Neural cell (in vitro differentiated cells): Measurements from ENCODE around the gene NADK2. TPM values are rescaled to one million over a fixed set of nuclear protein-coding genes. Genes with fewer than 3 reads are reported as not detected.

Experiments
- H2AFZ ChIP-seq: fragments of 200-600, 300-800 bp; sonication (generic), shearing (Covaris generic); 2 replicates; pipeline ENCODE4 v1.6.0; 2014; ENCODE audit warnings: low read depth, mild to moderate bottlenecking, antibody characterized with exemption, low read length, moderate library complexity
- H3F3A ChIP-seq: fragments of 200-600 bp; shearing (Covaris generic); 2 replicates; pipeline ENCODE4 v1.6.1; 2016; ENCODE audit warnings: mild to moderate bottlenecking, moderate library complexity, mixed read lengths, antibody characterized with exemption, low read length; ENCODE audit not compliant: insufficient read depth, poor library complexity, severe bottlenecking
- H3K27ac ChIP-seq: fragments of 200-600, 300-800 bp; sonication (generic), shearing (Covaris generic); 2 replicates; pipeline ENCODE4 v1.5.1; 2014; ENCODE audit warnings: mild to moderate bottlenecking, low read length, moderate library complexity
- H3K27me3 ChIP-seq: fragments of 300-800, 200-600 bp; sonication (generic), shearing (Covaris generic); 2 replicates; pipeline ENCODE4 v1.6.0; 2014; ENCODE audit warnings: mild to moderate bottlenecking, low read depth, low read length, moderate library complexity; ENCODE audit not compliant: insufficient read depth
- H3K36me3 ChIP-seq: fragments of 300-800, 200-600 bp; sonication (generic), shearing (Covaris generic); 2 replicates; pipeline ENCODE4 v1.5.1; 2014; ENCODE audit warnings: mild to moderate bottlenecking, antibody characterized with exemption, low read length, moderate library complexity; ENCODE audit not compliant: insufficient read depth
- H3K4me2 ChIP-seq: fragments of 300-800, 200-600 bp; sonication (generic), shearing (Covaris generic); 2 replicates; pipeline ENCODE4 v1.6.0; 2014; ENCODE audit warnings: mild to moderate bottlenecking, low read length
- H3K4me3 ChIP-seq: fragments of 300-800, 200-600 bp; sonication (generic), shearing (Covaris generic); 2 replicates; pipeline ENCODE4 v1.5.1; 2014; ENCODE audit warnings: mild to moderate bottlenecking, low read length, moderate library complexity
- H3K79me2 ChIP-seq: fragments of 200-600 bp; shearing (Covaris generic); replicated peaks from 2 replicates; pipeline ENCODE4 v1.6.0; 2014; ENCODE audit warnings: mild to moderate bottlenecking, low read length, moderate library complexity; ENCODE audit not compliant: insufficient read depth
- H3K9ac ChIP-seq: fragments of 300-800, 200-600 bp; sonication (generic), shearing (Covaris generic); 2 replicates; pipeline ENCODE4 v1.6.1; 2016; ENCODE audit warnings: mild to moderate bottlenecking, low read length, mixed read lengths
- H3K9me2 ChIP-seq: fragments of 200-600 bp; shearing (Covaris generic); 2 replicates; pipeline ENCODE4 v1.6.1; 2016; ENCODE audit warnings: mild to moderate bottlenecking, low read length, mixed read lengths; ENCODE audit not compliant: insufficient read depth
- H3K9me3 ChIP-seq: fragments of 200-600, 300-800 bp; sonication (generic), shearing (Covaris generic); 2 replicates; pipeline ENCODE4 v1.6.1; 2016; ENCODE audit warnings: mild to moderate bottlenecking, mixed run types, low read length, moderate library complexity, mixed read lengths
- H4K20me1 ChIP-seq: fragments of 200-600 bp; shearing (Covaris generic); 2 replicates; pipeline ENCODE4 v1.6.1; 2016; ENCODE audit warnings: mild to moderate bottlenecking, mixed run types; ENCODE audit not compliant: insufficient read depth
- CTCF ChIP-seq: fragments of 450-650 bp; IDR thresholded peaks from 2 replicates; pipeline ENCODE4 v1.5.1; 2014; ENCODE audit warnings: antibody characterized with exemption, mild to moderate bottlenecking, moderate library complexity; ENCODE audit not compliant: poor library complexity, severe bottlenecking
- EP300 ChIP-seq: fragments of 450-650 bp; conservative IDR thresholded peaks from 2 replicates; pipeline ENCODE4 v1.6.1; 2014; ENCODE audit warnings: antibody characterized with exemption, mild to moderate bottlenecking, moderate library complexity; ENCODE audit not compliant: poor library complexity, severe bottlenecking
- EZH2 ChIP-seq: fragments of 200-600, 300-800 bp; shearing (Covaris generic), sonication (generic); IDR thresholded peaks from 2 replicates; pipeline ENCODE4 v1.6.1; 2014; ENCODE audit warnings: antibody characterized with exemption, low read length, borderline replicate concordance, mild to moderate bottlenecking; ENCODE audit not compliant: insufficient read depth, poor library complexity, severe bottlenecking
- MXI1 ChIP-seq: fragments of 450-650 bp; conservative IDR thresholded peaks from 2 replicates; pipeline ENCODE4 v1.6.1; 2014; ENCODE audit warnings: antibody characterized with exemption, mild to moderate bottlenecking; ENCODE audit not compliant: poor library complexity, severe bottlenecking
- POLR2AphosphoS5 ChIP-seq: IDR thresholded peaks from 2 replicates; pipeline ENCODE4 v1.6.1; 2012
- RAD21 ChIP-seq: fragments of 450-650 bp; conservative IDR thresholded peaks from 2 replicates; pipeline ENCODE4 v1.6.1; 2014; ENCODE audit warnings: antibody characterized with exemption, mild to moderate bottlenecking, moderate library complexity
- REST ChIP-seq: IDR thresholded peaks from 2 replicates; pipeline ENCODE4 v1.6.1; 2012; ENCODE audit warnings: borderline replicate concordance
- SMC3 ChIP-seq: fragments of 450-650 bp; conservative IDR thresholded peaks from 2 replicates; pipeline ENCODE4 v1.6.1; 2014; ENCODE audit warnings: antibody characterized with exemption, mild to moderate bottlenecking, moderate library complexity; ENCODE audit not compliant: poor library complexity
- TAF1 ChIP-seq: IDR thresholded peaks from 2 replicates; pipeline ENCODE4 v1.6.1; 2012; ENCODE audit warnings: low read depth
- polyA plus RNA-seq: library from polyadenylated mRNA; depleted of rRNA; stranded (reverse); fragments of >200 nt; gene quantifications from 2 replicates; pipeline ENCODE4 v1.2.3, GENCODE V29; 2014

Gene NADK2
- polyA plus RNA-seq, 1 donor from 2014 or later = 66.8 TPM

- Histone ChIP-seq H3K9me3 (no peaks in the 10 kb centered on the region), H3K4me2 (no peak overlapping the region), H4K20me1 (no peaks in the 10 kb centered on the region), H3F3A (no peaks in the 10 kb centered on the region), H2AFZ (no peak overlapping the region), H3K27ac (no peak overlapping the region), H3K79me2 (no peaks in the 10 kb centered on the region), H3K4me3 (no peak overlapping the region), H3K9me2 (no peaks in the 10 kb centered on the region), H3K36me3 (peaks cover 10% of the 10 kb centered on the region), H3K27me3 (no peaks in the 10 kb centered on the region), H3K9ac (no peak overlapping the region)
- TF ChIP-seq SMC3 = no peak
- TF ChIP-seq REST = no peak
Observed at GRCh38 chr5:36228505-36228904, 13.2 kb downstream of the NADK2 start.

DNA sequence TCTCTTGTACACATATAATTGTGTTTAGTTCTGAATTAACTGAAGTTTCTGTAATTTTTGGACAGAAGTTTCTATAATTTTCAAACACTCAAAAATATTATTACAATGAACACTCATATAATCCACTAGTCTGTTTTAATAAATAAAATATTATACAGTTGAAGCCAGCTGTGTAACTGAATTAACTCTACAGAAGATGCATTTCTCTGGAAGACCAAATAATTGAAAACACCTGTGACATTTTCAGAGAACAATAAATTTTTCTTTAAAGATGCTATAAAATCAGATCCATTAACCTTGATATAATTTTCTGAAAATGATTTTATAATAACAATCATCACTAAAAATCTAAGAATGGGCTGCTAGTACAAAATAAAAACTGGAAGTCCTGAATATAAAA is 14.7 kb downstream of the NADK2 start:
- H3K9ac ChIP-seq = no peak overlapping the region
- TF ChIP-seq POLR2AphosphoS5 (no peak), CTCF (no peak), MXI1 (no peak)
- no peak overlapping the region for H2AFZ ChIP-seq
- H3K9me2 ChIP-seq = no peaks in the 10 kb centered on the region
- no peaks in the 10 kb centered on the region for H3K27me3 ChIP-seq
- H3K36me3 ChIP-seq = peaks cover 10% of the 10 kb centered on the region
- no peaks in the 10 kb centered on the region for H3K9me3 ChIP-seq
- H3F3A ChIP-seq = no peaks in the 10 kb centered on the region
- no peak overlapping the region for H3K4me3 ChIP-seq
- no peak overlapping the region for H3K27ac ChIP-seq
- H4K20me1 ChIP-seq = no peaks in the 10 kb centered on the region
- no peaks in the 10 kb centered on the region for H3K79me2 ChIP-seq
- no peak overlapping the region for H3K4me2 ChIP-seq

GRCh38 chr5:36222620-36223019 is 19.1 kb downstream of the NADK2 start:
- H3K9me3 ChIP-seq = no peaks in the 10 kb centered on the region
- H3K9ac ChIP-seq = no peak overlapping the region
- no peaks in the 10 kb centered on the region for H4K20me1 ChIP-seq
- H3K27ac ChIP-seq = no peak overlapping the region
- no peak overlapping the region for H3K4me3 ChIP-seq
- no peaks in the 10 kb centered on the region for H3K27me3 ChIP-seq
- no peaks in the 10 kb centered on the region for H3F3A ChIP-seq
- TF ChIP-seq POLR2AphosphoS5 (no peak), RAD21 (no peak), REST (no peak), TAF1 (no peak), EZH2 (no peak), MXI1 (no peak), SMC3 (no peak), EP300 (no peak), CTCF (no peak)
- H3K36me3 ChIP-seq = peaks cover 15% of the 10 kb centered on the region
- H3K79me2 ChIP-seq = no peaks in the 10 kb centered on the region
- no peak overlapping the region for H3K4me2 ChIP-seq
- H2AFZ ChIP-seq = no peak overlapping the region
- H3K9me2 ChIP-seq = no peaks in the 10 kb centered on the region
